Measurements from ENCODE around the gene ARID3A.
"Not testable (repeated sequence)": the region's sequence is repeated elsewhere in the genome, so short reads cannot be mapped to it uniquely, and the experiment has no call there.

ARID3A gene

DNA sequence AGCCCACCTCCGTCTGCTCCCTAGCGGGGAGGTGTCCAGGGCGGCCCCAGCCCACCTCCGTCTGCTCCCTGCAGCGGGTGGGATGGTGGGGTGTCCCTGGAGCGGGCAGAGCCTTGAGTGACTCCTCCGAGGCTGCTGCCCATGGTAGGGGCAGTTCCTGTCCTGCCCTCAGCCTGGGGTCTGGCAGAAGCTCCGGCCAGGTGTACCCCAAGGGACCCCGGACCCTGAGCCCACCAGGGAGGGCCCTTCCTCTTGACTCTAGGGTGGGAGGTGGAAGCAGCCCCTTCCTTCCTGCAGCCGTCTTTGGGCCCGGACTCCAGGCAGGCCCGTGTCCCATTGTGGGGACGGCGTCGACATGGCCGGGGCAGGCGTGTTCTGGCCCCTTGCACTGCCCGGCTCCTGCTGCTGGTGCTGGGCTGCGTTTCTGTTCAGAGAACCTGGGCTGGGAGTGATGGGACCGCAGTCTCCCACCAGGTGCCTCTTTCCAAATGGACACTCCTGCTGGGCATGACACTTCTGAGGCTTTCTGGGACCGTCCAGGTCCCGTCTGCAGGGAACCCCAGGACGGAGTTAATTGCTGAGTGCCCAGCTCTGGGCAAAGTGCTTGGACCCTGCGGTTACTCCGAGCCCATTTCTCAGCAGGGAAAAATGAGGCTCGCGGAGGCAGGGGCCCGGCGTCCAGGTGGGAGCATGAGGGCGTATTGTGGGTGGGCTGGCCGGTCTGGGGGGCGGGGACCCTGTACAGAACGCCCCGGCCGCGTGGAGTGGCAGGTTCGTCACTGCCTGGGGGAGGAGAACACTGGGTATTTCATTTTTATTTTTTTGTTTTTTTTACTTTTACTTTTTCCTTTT lies 19.8 kb downstream of the ARID3A start:
- no peak for DNase-seq (ENCODE audit: low read depth, low spot score)

DNA sequence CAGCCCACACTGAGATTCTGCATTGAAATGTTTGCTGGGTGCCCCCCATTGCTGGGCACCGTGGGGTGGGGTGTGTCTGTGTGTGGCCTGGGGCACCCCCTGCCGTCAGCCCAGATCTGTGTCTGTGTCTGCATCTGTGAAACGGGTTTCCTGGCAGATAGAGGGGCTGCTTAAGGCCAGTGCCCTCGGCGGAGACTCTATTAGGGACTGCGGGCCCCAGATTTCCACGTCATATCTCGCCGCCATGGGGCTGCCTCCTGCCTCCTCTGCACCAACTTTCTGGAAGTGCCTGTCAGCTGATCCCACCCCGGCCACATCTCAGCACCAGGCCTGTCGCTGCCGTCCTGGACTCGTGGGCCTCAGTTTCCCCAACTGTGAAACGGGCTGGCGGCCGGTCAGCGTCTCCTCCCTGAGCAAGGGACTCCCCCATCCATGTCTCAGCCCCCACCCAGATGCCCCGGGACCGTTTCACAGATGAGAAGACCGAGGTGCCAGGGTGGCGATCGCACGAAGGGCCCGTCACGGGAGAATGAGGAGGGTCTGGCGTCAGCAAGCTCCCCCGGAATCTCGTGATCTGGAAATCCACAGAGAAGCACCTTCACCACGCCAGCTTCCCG lies 21.4 kb downstream of the ARID3A start:
- DNase-seq (ENCODE audit: low read depth, low spot score): no peak

DNA sequence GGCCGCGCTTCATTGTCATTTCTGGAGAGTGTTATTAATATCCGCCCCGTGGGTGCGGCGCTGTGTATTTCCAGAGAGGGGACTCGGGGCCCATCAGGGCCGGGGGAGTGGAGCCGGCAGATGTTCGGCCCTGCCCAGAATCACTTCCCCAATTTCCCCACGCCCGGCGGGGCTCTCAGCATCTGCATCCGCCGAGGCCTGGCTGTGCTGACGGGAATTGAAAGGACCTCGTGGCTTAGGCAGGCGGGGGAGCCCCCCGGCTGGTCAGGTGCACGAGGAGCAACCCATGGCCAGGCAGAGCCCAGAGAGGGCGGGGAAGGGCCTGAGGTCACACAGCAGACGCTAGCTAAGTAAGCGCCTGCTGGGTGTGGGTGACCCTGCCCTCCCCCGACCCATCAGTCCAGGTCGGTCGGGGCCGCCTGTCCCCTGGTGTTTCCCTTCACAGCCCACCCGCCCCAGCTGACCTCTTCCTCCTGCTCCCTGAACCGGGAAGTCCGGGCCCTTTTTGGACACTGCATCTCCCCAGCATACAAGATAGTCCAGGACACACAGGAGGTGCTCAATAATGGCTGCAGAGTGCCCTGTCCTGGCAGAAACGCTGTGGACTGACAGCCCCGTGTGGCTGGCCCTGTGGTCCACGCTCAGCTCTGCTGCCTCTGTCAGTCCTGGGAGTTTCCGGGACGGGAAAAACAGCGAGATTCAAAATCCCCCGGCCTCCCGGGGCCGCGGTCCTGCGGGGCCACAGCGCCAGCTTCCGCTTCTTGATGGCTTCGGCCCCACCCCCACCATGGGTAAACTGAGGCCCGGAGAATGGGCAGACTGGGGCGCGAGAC lies 22.1 kb downstream of the ARID3A start:
- DNase-seq (ENCODE audit: low read depth, low spot score): no peak

DNA sequence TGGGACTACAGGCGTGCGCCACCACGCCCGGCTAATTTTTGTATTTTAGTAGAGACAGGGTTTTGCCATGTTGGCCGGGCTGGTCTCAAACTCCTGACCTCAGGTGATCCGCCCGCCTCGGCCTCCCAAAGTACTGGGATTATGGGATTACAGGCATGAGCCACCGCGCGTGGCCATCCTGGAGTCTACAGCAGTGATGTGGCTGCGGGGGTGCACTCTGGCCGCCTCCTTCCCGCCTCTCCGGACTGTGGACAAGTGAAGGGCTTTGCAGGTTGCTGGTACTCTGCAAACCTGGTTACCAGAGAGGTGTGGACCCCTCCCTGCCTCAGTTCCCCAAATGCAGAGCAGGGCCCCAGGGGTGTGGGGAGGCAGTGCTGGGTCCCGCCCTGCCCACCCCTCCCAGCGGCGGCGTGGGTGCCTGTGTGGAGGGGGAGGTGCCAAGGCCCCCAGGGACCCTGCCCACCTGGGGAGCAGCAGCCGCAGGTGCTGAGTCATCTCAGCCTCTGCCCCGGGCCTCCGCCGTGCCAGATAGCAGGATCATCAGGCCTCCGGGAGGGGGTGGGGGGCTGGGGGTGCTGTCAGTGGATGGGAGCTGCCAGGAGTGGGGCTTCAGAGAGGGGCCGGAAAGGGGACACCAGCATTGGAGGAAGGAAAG lies 23.1 kb downstream of the ARID3A start:
- DNase-seq (ENCODE audit: low read depth, low spot score): no peak

DNA sequence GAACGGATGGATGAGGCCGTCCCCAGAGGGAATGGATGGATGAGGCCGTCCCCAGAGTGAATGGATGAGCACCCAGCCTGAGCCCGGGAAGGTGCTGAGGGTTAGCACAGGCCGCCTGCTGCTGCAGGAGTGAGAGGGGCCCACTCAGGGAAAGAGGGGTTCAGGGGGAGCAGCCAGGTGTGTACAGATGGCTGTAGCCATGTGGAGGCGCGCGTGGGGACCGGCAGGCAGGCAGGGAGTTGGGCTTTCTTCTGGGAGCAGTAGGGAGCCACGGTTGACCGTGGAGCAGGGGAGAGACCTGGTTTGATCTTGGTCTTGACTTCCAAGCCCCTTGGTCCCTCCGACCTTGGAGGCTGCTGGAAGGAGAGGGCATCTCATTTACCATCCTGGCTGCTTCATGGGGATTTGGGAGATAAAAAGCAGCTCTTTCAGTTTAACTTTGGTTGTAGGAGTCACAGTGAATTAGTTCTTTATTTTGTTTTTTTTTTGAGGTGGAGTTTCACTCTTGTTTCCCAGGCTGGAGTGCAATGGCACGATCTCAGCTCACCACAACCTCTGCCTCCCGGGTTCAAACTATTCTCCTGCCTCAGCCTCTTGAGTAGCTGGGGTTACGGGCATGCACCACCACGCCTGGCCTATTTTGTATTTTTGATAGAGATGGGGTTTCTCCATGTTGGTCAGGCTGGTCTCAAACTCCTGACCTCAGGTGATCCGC lies 24.7 kb downstream of the ARID3A start:
- no peak for DNase-seq (ENCODE audit: low read depth, low spot score)

DNA sequence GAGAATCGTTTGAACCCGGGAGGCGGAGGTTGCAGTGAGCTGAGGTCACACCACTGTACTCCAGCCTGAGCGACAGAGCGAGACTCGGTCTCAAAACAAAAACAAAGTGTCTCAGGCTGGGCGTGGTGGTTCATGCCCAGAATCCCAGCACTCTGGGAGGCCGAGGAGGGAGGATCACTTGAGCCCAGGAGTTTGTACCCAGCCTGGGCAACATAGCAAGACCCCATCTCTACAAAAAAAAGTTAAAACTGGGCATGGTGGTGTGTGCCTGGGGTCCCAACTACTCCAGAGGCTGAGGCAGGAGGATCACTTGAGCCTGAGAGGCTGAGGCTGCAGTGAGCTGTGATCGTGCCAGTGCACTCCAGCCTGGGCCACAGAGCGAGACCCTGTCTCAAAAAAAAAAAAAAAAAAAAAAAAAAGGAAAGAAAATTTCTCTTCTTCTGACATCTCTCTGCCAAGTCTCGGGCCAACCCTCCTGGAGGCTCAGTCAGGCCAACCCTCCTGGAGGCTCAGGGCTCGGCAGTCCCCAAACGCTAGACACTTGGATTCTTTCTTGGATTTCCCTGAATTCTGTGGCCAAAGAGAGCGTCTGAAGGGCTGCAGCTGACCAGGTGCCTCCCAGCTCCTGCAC lies 26.3 kb downstream of the ARID3A start:
- DNase-seq (ENCODE audit: low read depth, low spot score): no peak

DNA sequence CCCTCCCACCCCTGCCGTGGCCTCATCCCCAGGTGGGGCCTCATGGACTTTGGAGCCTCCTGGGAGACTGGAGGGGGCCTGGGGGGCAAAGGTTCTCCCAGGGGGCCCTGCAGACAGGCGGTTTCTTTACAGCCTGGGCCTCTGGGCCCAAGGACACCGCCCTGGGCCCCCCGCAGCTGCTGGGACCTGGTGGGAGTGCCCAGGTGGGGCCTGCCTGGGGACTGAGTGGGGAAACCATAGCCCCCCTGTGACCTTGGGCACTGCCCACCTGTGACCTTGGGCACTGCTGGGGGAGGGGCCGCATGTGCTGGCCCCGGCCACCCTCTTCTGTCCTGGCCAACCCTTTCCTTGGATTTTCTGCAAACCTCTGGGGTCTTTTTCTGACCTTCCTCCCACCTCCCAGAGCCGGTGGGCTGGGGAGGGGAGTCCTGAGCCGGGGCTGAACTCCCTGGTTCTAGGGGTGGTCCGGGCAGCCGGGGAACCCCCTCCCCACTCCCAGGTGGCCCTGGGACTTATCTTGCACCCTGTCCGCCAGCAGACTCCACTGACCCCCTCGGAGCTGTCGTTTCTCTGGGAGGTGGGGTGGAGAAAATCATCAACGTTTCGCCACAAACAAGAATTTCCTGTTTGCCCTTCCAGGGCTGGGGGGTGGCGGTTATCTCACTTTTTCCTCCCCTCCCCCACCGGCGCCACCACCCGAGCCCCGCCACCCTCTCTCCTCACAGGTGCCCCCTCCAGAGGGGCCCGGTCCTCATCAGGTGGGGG lies 27.0 kb downstream of the ARID3A start:
- no peak for DNase-seq (ENCODE audit: low read depth, low spot score)

DNA sequence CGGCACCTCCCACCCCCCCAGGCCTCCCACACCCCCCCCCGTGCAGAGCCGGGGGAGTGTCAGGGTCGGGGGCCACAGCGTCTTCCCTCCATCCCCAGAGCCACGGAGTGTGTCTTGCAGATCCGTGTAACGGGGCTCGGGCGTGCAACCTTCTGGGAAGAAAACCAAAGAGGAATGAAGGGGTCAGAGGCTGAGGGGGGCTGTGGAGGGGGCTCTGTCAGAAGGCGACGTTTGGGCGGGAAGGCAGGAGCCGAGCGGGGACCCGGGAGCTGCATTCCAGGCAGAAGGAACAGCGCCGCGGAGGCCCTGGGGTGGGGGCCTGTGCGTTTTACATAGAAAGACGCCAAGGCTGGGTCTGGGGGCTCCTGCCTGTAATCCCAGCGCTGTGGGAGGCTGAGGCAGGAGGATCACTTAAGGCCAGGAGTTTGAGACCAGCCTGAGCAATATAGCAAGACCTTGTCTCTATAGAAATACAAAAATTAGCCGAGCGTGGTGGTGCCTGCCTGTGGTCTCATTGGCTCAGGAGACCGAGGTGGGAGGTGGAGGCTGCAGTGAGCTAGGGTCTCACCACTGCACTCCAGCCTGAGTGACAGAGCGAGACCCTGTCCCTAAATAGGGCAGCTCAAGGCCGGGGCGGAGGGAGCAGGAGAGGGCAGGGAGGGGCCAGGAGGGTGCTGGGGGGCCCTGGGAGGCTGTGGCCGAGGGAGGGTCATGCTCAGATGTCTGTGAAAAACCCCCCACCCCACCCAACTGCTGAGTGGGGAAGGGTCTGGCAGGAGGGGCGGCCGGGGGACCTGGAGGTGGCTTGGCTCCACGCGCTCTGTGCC lies 27.8 kb downstream of the ARID3A start:
- no peak for DNase-seq (ENCODE audit: low read depth, low spot score)

DNA sequence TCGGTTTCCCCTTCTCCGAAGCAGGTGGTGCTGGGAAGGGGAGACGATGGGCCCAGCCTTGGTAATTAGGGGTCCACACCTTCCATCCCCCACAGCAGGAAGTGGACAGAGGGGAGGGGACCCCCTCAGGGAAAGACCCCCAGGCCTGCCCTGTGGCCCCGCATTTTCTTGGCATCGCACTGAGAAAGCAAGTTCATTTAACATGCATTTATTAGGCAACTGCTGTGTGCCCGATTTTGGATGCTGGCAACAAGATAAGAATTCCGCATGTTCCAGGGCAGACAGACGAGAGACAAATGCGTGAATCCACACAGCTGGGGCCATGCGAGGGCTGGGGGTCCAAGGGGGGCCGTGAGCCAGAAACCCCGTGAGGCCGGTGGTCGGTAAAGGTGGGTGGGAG lies 28.4 kb downstream of the ARID3A start:
- DNase-seq (ENCODE audit: low read depth, low spot score): no peak

DNA sequence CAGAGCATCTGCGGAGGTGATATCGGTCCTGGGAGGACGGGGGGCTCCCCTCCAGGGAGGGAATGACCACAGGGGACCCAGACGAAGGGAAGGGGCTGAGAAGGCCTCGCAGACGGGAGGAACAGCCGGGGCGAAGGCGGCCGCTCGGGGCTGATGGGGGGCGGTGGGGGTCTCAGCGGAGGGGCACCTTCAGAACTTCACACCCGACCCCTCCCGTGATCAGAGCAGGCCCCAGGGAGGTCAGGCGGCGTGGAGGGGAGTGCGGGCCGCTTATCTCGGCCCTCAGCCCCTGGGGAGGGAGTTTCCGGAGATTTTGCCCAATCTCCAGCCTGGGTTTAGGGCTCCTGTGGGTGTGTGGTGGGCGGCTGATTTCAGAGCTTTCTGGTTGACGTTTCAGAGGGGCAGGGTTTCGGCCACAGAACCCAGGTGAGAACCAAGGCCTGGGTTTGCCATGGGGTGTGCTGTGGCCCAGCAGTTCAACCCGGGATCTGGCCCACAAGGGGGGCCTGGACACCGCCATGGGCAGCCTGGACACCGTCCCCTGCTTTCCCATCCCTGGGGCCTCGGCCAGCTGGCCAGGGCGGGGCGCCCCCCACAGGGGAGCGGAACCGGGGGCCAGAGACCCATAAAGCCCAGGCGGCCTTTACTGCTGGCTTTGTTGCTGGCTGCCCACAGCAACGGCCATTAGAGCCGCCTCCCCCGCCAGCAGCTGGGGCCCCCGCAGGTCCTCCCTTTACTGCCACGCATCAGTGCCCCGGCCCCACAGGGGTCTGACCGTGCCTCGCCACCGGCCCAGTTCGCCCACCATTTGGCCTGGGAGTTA lies 29.0 kb downstream of the ARID3A start:
- DNase-seq (ENCODE audit: low read depth, low spot score): no peak

DNA sequence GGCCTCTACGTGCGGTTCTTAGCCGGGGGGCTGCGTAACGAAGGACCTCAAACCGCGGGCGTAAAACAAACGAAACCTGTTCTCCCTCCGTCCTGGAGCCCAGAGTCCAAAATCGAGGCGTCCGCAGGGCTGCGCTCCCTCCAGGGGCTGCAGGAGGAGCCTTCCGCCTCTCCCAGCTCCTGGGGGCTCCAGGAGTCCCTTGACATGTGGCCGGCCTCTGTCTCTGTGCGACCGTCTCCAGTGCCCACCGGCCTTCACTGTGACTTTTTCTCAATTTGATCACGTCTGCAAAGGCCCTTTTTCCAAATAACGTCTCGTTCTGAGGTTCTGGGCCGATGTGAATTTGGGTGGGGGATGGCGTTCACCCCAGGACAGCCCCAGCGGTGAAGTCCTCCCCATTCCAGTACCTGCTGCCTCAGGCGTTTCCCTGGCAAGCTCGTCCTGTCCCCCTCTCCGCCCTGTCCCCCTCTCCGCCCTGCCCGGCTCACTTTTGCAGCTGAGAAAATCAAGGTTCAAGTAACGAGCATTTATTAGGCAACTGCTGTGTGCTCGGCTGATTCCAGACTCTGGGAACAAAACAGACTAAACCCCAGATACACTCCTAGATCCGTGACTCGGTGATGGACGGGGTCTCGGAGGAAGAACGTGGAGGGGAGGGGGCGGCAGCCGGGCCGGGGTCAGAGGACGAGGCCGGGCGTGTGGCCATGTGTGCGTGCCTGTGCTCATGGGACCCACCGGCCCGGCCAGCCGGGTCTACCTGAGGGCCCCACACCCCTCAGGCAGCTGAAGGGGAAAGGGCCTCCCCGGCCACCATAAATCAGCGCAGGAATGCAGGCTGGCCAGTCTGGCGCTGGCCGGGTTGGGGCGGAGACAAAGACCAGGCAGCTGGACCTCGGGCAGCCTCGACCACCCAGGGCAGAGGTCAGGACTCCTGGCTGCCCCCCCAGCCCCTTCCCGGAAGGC lies 30.2 kb downstream of the ARID3A start:
- DNase-seq (ENCODE audit: low read depth, low spot score): no peak

DNA sequence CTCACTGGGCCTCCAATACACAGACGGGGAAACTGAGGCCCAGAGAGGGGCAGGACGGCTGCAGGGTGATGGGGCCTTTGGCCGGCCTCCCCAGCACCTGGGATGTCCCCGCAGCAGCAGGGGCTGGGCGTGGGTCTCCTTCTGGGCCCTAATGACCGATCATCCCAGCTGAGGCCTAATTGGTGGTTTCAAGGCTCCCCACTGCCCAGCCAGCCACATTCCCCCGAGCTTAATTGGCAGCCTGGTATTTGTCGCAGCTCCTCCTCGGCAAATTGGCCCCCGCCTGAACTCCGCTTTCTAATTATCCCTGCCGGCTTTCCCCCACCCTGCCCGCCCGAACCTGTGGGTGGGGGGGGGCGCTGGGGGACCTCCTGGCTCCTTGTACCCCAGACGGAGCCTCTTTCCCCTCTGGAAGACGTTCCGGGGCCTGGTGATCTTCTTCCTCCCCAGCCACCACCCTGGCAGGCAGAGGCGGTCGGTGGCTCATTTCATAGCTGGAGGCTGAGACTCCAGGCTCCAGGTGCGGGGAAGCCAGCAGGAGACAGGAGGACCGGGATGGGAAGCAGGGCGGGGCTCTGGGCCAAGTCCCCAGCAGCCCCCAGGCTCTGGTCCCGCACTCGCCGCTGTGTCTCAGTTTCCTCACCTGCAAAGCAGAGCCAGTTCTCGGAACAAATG lies 31.1 kb downstream of the ARID3A start:
- DNase-seq (ENCODE audit: low read depth, low spot score): peak; percentile 84

DNA sequence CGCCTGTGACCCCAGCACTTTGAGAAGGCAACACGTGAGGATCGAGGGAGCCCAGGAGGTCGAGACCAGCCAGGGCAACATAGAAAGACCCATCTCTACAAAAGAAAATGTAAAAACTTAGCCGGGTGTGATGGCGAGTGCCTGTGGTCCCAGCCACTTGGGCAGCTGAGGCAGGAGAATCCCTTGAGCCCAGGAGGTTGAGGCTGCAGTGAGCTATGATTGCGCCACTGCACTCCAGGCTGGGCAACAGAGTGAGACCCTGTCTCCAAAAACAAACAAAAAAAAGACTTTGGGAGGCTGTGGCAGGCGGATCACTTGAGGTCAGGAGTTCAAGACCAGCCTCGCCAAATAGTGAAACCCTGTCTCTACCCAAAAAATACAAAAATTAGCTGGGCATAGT lies 31.7 kb downstream of the ARID3A start:
- DNase-seq (ENCODE audit: low read depth, low spot score): not testable (repeated sequence)

DNA sequence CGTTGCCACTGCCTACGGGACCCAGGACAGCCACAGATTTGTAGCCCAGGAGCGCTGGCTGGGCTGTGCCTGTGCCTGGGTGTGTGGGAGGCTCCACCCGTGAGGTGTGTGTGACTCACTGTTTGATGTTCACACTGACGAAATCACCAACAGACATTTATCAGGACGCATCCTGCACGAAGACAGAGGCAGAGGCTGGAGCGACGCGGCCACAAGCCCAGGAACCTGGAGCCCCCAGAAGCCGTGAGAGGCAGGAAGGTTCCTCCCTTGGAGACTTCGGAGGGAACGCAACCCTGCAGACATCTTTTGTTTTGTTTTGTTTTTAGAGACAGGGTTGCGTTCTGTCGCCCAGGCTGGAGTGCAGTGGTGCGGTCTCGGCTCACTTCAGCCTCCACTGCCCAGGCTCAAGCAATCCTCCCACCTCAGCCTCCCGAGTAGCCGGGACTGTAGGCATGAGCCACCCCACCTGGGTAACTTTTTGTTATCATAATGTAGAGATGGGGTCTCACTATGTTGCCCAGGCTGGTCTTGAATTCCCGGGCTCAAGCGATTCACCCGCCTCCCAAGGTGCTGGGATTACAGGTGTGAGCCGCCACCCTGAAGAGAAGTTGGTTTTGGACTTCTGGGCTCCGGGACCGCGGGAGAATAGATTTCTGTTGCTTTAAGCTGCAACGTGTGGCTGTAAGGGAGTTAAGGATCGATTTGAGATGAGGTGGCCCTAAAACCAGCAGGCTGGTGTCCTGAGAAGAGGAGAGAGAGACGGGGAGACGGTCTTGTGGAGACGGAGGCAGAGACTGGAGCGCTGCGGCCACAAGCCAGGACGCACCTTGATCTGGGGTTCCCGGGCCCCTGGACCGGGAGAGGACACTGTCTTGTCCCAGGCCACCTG lies 33.4 kb downstream of the ARID3A start:
- DNase-seq (ENCODE audit: low read depth, low spot score): no peak

DNA sequence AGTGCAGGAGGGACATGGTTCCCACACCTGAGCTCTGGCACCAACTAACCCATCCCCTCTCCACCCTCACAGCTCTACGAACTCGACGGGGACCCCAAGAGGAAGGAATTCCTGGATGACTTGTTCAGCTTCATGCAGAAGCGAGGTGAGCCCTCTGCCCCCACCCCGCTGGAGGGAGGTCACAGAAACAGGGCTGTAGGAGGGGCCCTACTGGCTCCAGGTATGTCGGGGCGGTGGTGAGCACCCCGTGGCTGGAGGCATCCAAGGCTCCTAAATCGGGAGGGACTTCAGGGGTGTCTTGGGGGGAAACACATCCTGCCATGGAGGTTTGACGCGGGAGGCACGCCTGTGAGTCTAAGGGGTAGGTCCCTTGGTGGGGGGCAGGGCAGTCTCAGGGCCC lies 34.2 kb downstream of the ARID3A start:
- DNase-seq (ENCODE audit: low read depth, low spot score): no peak

DNA sequence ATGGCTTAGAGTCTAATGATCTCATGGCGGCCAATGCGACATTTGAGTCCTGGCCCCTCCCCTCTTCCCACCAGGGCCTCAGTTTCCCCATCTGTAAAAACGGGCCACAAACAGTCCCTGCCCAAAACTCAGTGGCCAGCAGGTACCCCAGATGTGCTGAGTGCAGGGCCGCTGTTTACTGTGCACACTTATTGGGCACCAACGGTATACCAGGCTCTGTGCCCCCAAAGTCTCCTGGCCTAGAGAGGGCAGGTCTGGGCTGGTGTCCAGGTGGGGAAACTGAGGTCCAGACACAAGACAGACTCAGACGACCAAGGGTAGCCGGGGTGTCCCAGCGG lies 34.7 kb downstream of the ARID3A start:
- DNase-seq (ENCODE audit: low read depth, low spot score): no peak
